Keratinocyte (primary cell): ENCODE measurements around the gene SLC9C2. TPM values are rescaled to one million over a fixed set of nuclear protein-coding genes. Genes with fewer than 3 reads are reported as not detected.

Source experiments
- DNase-seq: peaks from one replicate; pipeline ENCODE4 v3.0.0-alpha.2; 2011; ENCODE audit warnings: low read depth, missing footprints, low spot score
- FAIRE-seq: peaks from 2 replicates; lab custom pipeline; 2011; peaks lifted over from hg19 to GRCh38; lab: Jason Lieb, UNC
- H2AFZ ChIP-seq: 2 replicates; pipeline ENCODE4 v1.6.0; 2012; ENCODE audit warnings: low read length, control low read depth, inconsistent platforms; ENCODE audit not compliant: control insufficient read depth
- H3K27ac ChIP-seq: 2 replicates; pipeline ENCODE4 v1.5.1; 2011; ENCODE audit warnings: low read length; ENCODE audit not compliant: control insufficient read depth, insufficient read depth
- H3K27me3 ChIP-seq: 3 replicates; pipeline ENCODE4 v1.6.0; 2011; ENCODE audit warnings: low read length; ENCODE audit not compliant: control insufficient read depth, insufficient read depth; ENCODE audit errors: extremely low read depth
- H3K36me3 ChIP-seq, 2 experiments: 2 replicates in 1 of 2; 3 replicates in 1 of 2; pipeline ENCODE4 v1.5.1; 2011; ENCODE audit warnings: low read length in 2 of 2, mild to moderate bottlenecking in 1 of 2; ENCODE audit not compliant: control insufficient read depth in 2 of 2, insufficient read depth in 2 of 2; ENCODE audit errors: extremely low read depth in 1 of 2
- H3K4me1 ChIP-seq: 3 replicates; pipeline ENCODE4 v1.5.1; 2011; ENCODE audit warnings: low read length; ENCODE audit not compliant: control insufficient read depth, insufficient read depth; ENCODE audit errors: extremely low read depth
- H3K4me2 ChIP-seq: 3 replicates; pipeline ENCODE4 v1.6.0; 2011; ENCODE audit warnings: low read depth, low read length; ENCODE audit not compliant: control insufficient read depth, insufficient read depth; ENCODE audit errors: extremely low read depth
- H3K4me3 ChIP-seq, 3 experiments: fragments of 200-600 bp in 1 of 3; sonication (generic) in 1 of 3; 2 replicates in 2 of 3; 3 replicates in 1 of 3; pipeline ENCODE4 v1.5.1; 2011 to 2016; ENCODE audit warnings: low read length in 3 of 3, mild to moderate bottlenecking in 3 of 3, control low read depth in 2 of 3, inconsistent platforms in 1 of 3, low read depth in 1 of 3, mixed read lengths in 1 of 3, mixed run types in 1 of 3, moderate library complexity in 1 of 3; ENCODE audit not compliant: control insufficient read depth in 2 of 3, insufficient read depth in 2 of 3; ENCODE audit errors: extremely low read depth in 1 of 3
- H3K79me2 ChIP-seq: 2 replicates; pipeline ENCODE4 v1.6.0; 2012; ENCODE audit warnings: low read length; ENCODE audit not compliant: control insufficient read depth, insufficient read depth
- H3K9ac ChIP-seq: 3 replicates; pipeline ENCODE4 v1.6.0; 2011; ENCODE audit warnings: low read length; ENCODE audit not compliant: control insufficient read depth, insufficient read depth; ENCODE audit errors: extremely low read depth
- H3K9me1 ChIP-seq: 3 replicates; pipeline ENCODE4 v1.6.0; 2011; ENCODE audit warnings: low read length; ENCODE audit not compliant: control insufficient read depth, insufficient read depth; ENCODE audit errors: extremely low read depth
- H3K9me3 ChIP-seq: 2 replicates; pipeline ENCODE4 v1.5.1; 2012; ENCODE audit warnings: low read depth, low read length; ENCODE audit not compliant: control insufficient read depth
- H4K20me1 ChIP-seq: 3 replicates; pipeline ENCODE4 v1.6.0; 2011; ENCODE audit warnings: low read length; ENCODE audit not compliant: control insufficient read depth, insufficient read depth; ENCODE audit errors: extremely low read depth
- CTCF ChIP-seq, 3 experiments: IDR thresholded peaks in 1 of 3; conservative IDR thresholded peaks in 1 of 3; optimal IDR thresholded peaks in 1 of 3; 2 replicates in 2 of 3; 3 replicates in 1 of 3; pipeline versions ENCODE3 to v1.5.1; 2011; ENCODE audit warnings: low read length in 3 of 3, mild to moderate bottlenecking in 3 of 3, moderate library complexity in 2 of 3, control low read depth in 1 of 3, inconsistent platforms in 1 of 3; ENCODE audit not compliant: insufficient read depth in 2 of 3; ENCODE audit errors: extremely low read depth in 1 of 3
- EZH2 ChIP-seq: IDR thresholded peaks from one replicate; pipeline ENCODE4 v1.6.1; 2012; ENCODE audit warnings: inconsistent platforms, mild to moderate bottlenecking, low read length, moderate library complexity
- dilution Hi-C: fragments of 300-500 bp; cut with MboI; formaldehyde crosslinking; loops from one replicate; pipeline ENCODE4 v1.7.0; 2020; ENCODE audit warnings: low sequenced_read_pairs; ENCODE audit not compliant: extremely low pct_ligation_motif_present
- polyA plus RNA-seq, 5 experiments: library from polyadenylated mRNA; depleted of rRNA in 3 of 5; stranded (reverse) in 3 of 5; stranded (forward) in 1 of 5; unstranded in 1 of 5; fragments of >200 nt; gene quantifications; 1 replicate in 1 of 5; 2 replicates in 3 of 5; 3 replicates in 1 of 5; pipeline versions ENCODE4 v1.2.1 to v1.2.3, GENCODE V29; 2011 to 2012; ENCODE audit warnings: missing spikeins in 2 of 5, low read depth in 1 of 5, low replicate concordance in 1 of 5

The SLC9C2 gene
- polyA plus RNA-seq, 1 donor (not counting 4 experiments of a cell fraction or from before 2014, with no cell fraction given) = not detected

- peaks cover 35% of the 10 kb centered on the region for H3K79me2 ChIP-seq
- H3K36me3 ChIP-seq = peaks cover 11 to 20% of the 10 kb centered on the region in 2 experiments
- no peaks in the 10 kb centered on the region for H3K9me1 ChIP-seq
- TF ChIP-seq EZH2 (no peak), CTCF (optimal IDR thresholded peaks at IDR 0.05 in 1 of 3, IDR thresholded peaks at IDR 0.05 in 1 of 3, conservative IDR thresholded peaks at IDR 0.05 in 1 of 3; ENCODE audit: extremely low read depth in 1 of 3, insufficient read depth in 2 of 3, low read length in 3 of 3) (no peak)
- no peaks in the 10 kb centered on the region for H4K20me1 ChIP-seq
- peaks cover 38% of the 10 kb centered on the region for H3K4me1 ChIP-seq
- dilution Hi-C loops = no loop called here
- no peak for DNase-seq
- peak overlapping the region; percentile 96 for H3K4me2 ChIP-seq
- H3K27ac ChIP-seq = peak overlapping the region; percentile 89
- H3K9me3 ChIP-seq = no peaks in the 10 kb centered on the region
- H3K9ac ChIP-seq = peak overlapping the region; percentile 95
- H3K4me3 ChIP-seq = peak overlapping the region; percentile 74 to 94 (median 89)
- no peaks in the 10 kb centered on the region for H3K27me3 ChIP-seq
- peak; percentile 52 for FAIRE-seq
- H2AFZ ChIP-seq = peak overlapping the region; percentile 96
Measured at GRCh38 chr1:173478094-173478674, 124.7 kb downstream of the SLC9C2 start.

- Histone ChIP-seq H3K4me3 (peak within 1 kb of the TSS; percentile 75 to 94 (median 89)), H3K36me3 (peaks cover 10 to 15% of the 10 kb centered on the region in 2 experiments), H3K79me2 (peaks cover 35% of the 10 kb centered on the region), H3K27me3 (no peaks in the 10 kb centered on the region), H3K9me1 (no peaks in the 10 kb centered on the region), H3K4me1 (peaks cover 40% of the 10 kb centered on the region), H2AFZ (peak within 1 kb of the TSS; percentile 96), H3K27ac (peak within 1 kb of the TSS; percentile 89), H4K20me1 (no peaks in the 10 kb centered on the region), H3K9ac (peak within 1 kb of the TSS; percentile 95), H3K9me3 (no peaks in the 10 kb centered on the region), H3K4me2 (peak within 1 kb of the TSS; percentile 96)
- dilution Hi-C loops = no loop called here
- no peak for TF ChIP-seq EZH2
- no peak for TF ChIP-seq CTCF (optimal IDR thresholded peaks at IDR 0.05 in 1 of 3, IDR thresholded peaks at IDR 0.05 in 1 of 3, conservative IDR thresholded peaks at IDR 0.05 in 1 of 3; ENCODE audit: extremely low read depth in 1 of 3, insufficient read depth in 2 of 3, low read length in 3 of 3)
- peak; percentile 23 for DNase-seq
- FAIRE-seq = no peak
Measured at GRCh38 chr1:173477286-173478093, 125.4 kb downstream of the SLC9C2 start, which contains the start of gene PRDX6. TSS of gene PRDX6 (plus strand) at chr1:173477335. CDS start at chr1:173477398, 63 bp downstream.
